ENCODE data around the gene EDARADD.
"Not testable (repeated sequence)": the region's sequence is repeated elsewhere in the genome, so short reads cannot be mapped to it uniquely, and the experiment has no call there.

EDARADD gene

GRCh38 chr1:236363237-236363636 lies 30.8 kb upstream of the EDARADD start:
- Histone ChIP-seq H3K23ac (ENCODE audit: low read length) (no peak overlapping the region), H3K18ac (ENCODE audit: low read length) (no peak overlapping the region), H2BK120ac (ENCODE audit: low read depth, low read length) (no peak overlapping the region), H4K5ac (ENCODE audit: low read length) (no peak overlapping the region), H4K8ac (ENCODE audit: low read depth, low read length) (no peak overlapping the region), H2AK5ac (ENCODE audit: low read length) (no peak overlapping the region), H3K4ac (ENCODE audit: low read depth, low read length) (no peak overlapping the region), H2BK5ac (ENCODE audit: low read length) (no peak overlapping the region), H3K27ac (ENCODE audit: low read depth, low read length) (no peak overlapping the region), H3K79me2 (ENCODE audit: control insufficient read depth, insufficient read depth, low read length) (no peaks in the 10 kb centered on the region), H3K56ac (ENCODE audit: low read length) (no peak overlapping the region), H3K4me3 (ENCODE audit: low read length) (no peak overlapping the region), H3K27me3 (ENCODE audit: insufficient read depth, low read length, poor library complexity) (no peaks in the 10 kb centered on the region), H3K4me1 (ENCODE audit: control insufficient read depth, low read depth, low read length) (no peaks in the 10 kb centered on the region), H3K36me3 (ENCODE audit: control insufficient read depth, insufficient read depth, low read length) (no peaks in the 10 kb centered on the region), H2BK15ac (replicated peaks; ENCODE audit: low read depth) (no peak overlapping the region), H3K79me1 (ENCODE audit: low read length) (no peaks in the 10 kb centered on the region), H3K9ac (ENCODE audit: low read length) (no peak overlapping the region), H3K4me2 (ENCODE audit: low read length) (no peak overlapping the region)
- no peak for DNase-seq
- WGBS (ENCODE audit: extremely low coverage, insufficient coverage, low lambda C conversion rate) = no CpG with 5 or more reads among the region's 5 CpGs

- no peak overlapping the region for H3K4me2 ChIP-seq (ENCODE audit: low read length)
Measured at GRCh38 chr1:236365999-236366570, 28.0 kb upstream of the EDARADD start.

DNA sequence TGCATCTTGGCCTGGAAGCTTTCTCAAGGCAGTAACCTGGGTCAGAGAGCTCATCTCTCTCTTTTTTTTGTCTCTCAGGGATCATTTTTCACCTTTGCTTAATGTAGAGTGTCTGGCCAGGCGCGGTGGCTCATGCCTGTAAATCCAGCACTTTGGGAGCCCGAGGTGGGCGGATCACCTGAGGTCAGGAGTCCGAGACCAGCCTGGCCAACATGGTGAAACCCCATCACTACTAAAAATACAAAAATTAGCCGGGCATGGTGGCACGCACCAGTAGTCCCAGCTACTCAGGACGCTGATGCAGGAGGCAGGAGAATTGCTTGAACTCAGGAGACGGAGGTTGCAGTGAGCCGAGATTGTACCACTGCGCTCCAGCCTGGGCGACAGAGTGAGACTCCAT lies 27.4 kb upstream of the EDARADD start:
- H3K4me1 ChIP-seq (ENCODE audit: control insufficient read depth, low read depth, low read length); H3K79me2 ChIP-seq (ENCODE audit: control insufficient read depth, insufficient read depth, low read length); H3K27ac ChIP-seq (ENCODE audit: low read depth, low read length); H3K23ac ChIP-seq (ENCODE audit: low read length); H2BK15ac ChIP-seq (replicated peaks; ENCODE audit: low read depth); H3K36me3 ChIP-seq (ENCODE audit: control insufficient read depth, insufficient read depth, low read length); H4K8ac ChIP-seq (ENCODE audit: low read depth, low read length); H4K5ac ChIP-seq (ENCODE audit: low read length); H3K4me2 ChIP-seq (ENCODE audit: low read length); H2BK5ac ChIP-seq (ENCODE audit: low read length); H3K56ac ChIP-seq (ENCODE audit: low read length); DNase-seq; H3K18ac ChIP-seq (ENCODE audit: low read length); H3K27me3 ChIP-seq (ENCODE audit: insufficient read depth, low read length, poor library complexity); H3K4ac ChIP-seq (ENCODE audit: low read depth, low read length); H3K79me1 ChIP-seq (ENCODE audit: low read length); H3K9ac ChIP-seq (ENCODE audit: low read length); H3K4me3 ChIP-seq (ENCODE audit: low read length); H2AK5ac ChIP-seq (ENCODE audit: low read length); H2BK120ac ChIP-seq (ENCODE audit: low read depth, low read length): not testable (repeated sequence)
- WGBS (ENCODE audit: extremely low coverage, insufficient coverage, low lambda C conversion rate) = no CpG with 5 or more reads among the region's 12 CpGs

More at GRCh38 chr1:236365999-236366570, 28.0 kb upstream of the EDARADD start:
- Histone ChIP-seq H4K8ac (ENCODE audit: low read depth, low read length) (no peak overlapping the region), H4K5ac (ENCODE audit: low read length) (no peak overlapping the region), H3K9ac (ENCODE audit: low read length) (no peak overlapping the region), H3K79me1 (ENCODE audit: low read length) (no peaks in the 10 kb centered on the region), H3K27ac (ENCODE audit: low read depth, low read length) (no peak overlapping the region), H3K23ac (ENCODE audit: low read length) (no peak overlapping the region), H3K36me3 (ENCODE audit: control insufficient read depth, insufficient read depth, low read length) (no peaks in the 10 kb centered on the region), H3K27me3 (ENCODE audit: insufficient read depth, low read length, poor library complexity) (no peaks in the 10 kb centered on the region), H3K79me2 (ENCODE audit: control insufficient read depth, insufficient read depth, low read length) (no peaks in the 10 kb centered on the region), H3K56ac (ENCODE audit: low read length) (no peak overlapping the region), H3K4ac (ENCODE audit: low read depth, low read length) (no peak overlapping the region), H3K18ac (ENCODE audit: low read length) (no peak overlapping the region), H3K4me3 (ENCODE audit: low read length) (no peak overlapping the region), H2BK5ac (ENCODE audit: low read length) (no peak overlapping the region), H2BK120ac (ENCODE audit: low read depth, low read length) (no peak overlapping the region), H2BK15ac (replicated peaks; ENCODE audit: low read depth) (no peak overlapping the region), H2AK5ac (ENCODE audit: low read length) (no peak overlapping the region), H3K4me1 (ENCODE audit: control insufficient read depth, low read depth, low read length) (no peaks in the 10 kb centered on the region)
- no peak for DNase-seq
- no CpG with 5 or more reads among the region's 7 CpGs for WGBS (ENCODE audit: extremely low coverage, insufficient coverage, low lambda C conversion rate)

- H2BK120ac ChIP-seq (ENCODE audit: low read depth, low read length) = no peak overlapping the region
- no peak overlapping the region for H3K9ac ChIP-seq (ENCODE audit: low read length)
- WGBS (ENCODE audit: extremely low coverage, insufficient coverage, low lambda C conversion rate) = no CpG with 5 or more reads among the region's 1 CpG
- no peak overlapping the region for H4K8ac ChIP-seq (ENCODE audit: low read depth, low read length)
- H3K18ac ChIP-seq (ENCODE audit: low read length) = no peak overlapping the region
- no peak overlapping the region for H3K4me2 ChIP-seq (ENCODE audit: low read length)
- no peak overlapping the region for H3K4me3 ChIP-seq (ENCODE audit: low read length)
- no peak overlapping the region for H3K23ac ChIP-seq (ENCODE audit: low read length)
- no peaks in the 10 kb centered on the region for H3K27me3 ChIP-seq (ENCODE audit: insufficient read depth, low read length, poor library complexity)
- no peak overlapping the region for H2BK5ac ChIP-seq (ENCODE audit: low read length)
- no peak for DNase-seq
- H3K36me3 ChIP-seq (ENCODE audit: control insufficient read depth, insufficient read depth, low read length) = no peaks in the 10 kb centered on the region
- no peak overlapping the region for H2AK5ac ChIP-seq (ENCODE audit: low read length)
- H3K4me1 ChIP-seq (ENCODE audit: control insufficient read depth, low read depth, low read length) = no peaks in the 10 kb centered on the region
- H3K79me1 ChIP-seq (ENCODE audit: low read length) = no peaks in the 10 kb centered on the region
- no peak overlapping the region for H3K4ac ChIP-seq (ENCODE audit: low read depth, low read length)
- no peak overlapping the region for H3K56ac ChIP-seq (ENCODE audit: low read length)
- no peaks in the 10 kb centered on the region for H3K79me2 ChIP-seq (ENCODE audit: control insufficient read depth, insufficient read depth, low read length)
- no peak overlapping the region for H2BK15ac ChIP-seq (replicated peaks; ENCODE audit: low read depth)
- H4K5ac ChIP-seq (ENCODE audit: low read length) = no peak overlapping the region
- no peak overlapping the region for H3K27ac ChIP-seq (ENCODE audit: low read depth, low read length)
Measured at GRCh38 chr1:236370420-236370819, 23.7 kb upstream of the EDARADD start.

- Histone ChIP-seq H3K56ac (ENCODE audit: low read length) (no peak overlapping the region), H4K5ac (ENCODE audit: low read length) (no peak overlapping the region), H2BK120ac (ENCODE audit: low read depth, low read length) (no peak overlapping the region), H3K4me2 (ENCODE audit: low read length) (no peak overlapping the region), H3K27me3 (ENCODE audit: insufficient read depth, low read length, poor library complexity) (no peaks in the 10 kb centered on the region), H3K18ac (ENCODE audit: low read length) (no peak overlapping the region), H3K23ac (ENCODE audit: low read length) (no peak overlapping the region), H3K36me3 (ENCODE audit: control insufficient read depth, insufficient read depth, low read length) (no peaks in the 10 kb centered on the region), H2BK15ac (replicated peaks; ENCODE audit: low read depth) (no peak overlapping the region), H4K8ac (ENCODE audit: low read depth, low read length) (no peak overlapping the region), H2AK5ac (ENCODE audit: low read length) (no peak overlapping the region), H3K79me2 (ENCODE audit: control insufficient read depth, insufficient read depth, low read length) (no peaks in the 10 kb centered on the region), H3K4me3 (ENCODE audit: low read length) (no peak overlapping the region), H3K79me1 (ENCODE audit: low read length) (no peaks in the 10 kb centered on the region), H3K27ac (ENCODE audit: low read depth, low read length) (no peak overlapping the region), H3K4me1 (ENCODE audit: control insufficient read depth, low read depth, low read length) (no peaks in the 10 kb centered on the region), H3K9ac (ENCODE audit: low read length) (no peak overlapping the region), H2BK5ac (ENCODE audit: low read length) (no peak overlapping the region), H3K4ac (ENCODE audit: low read depth, low read length) (no peak overlapping the region)
- no CpG with 5 or more reads among the region's 1 CpG for WGBS (ENCODE audit: extremely low coverage, insufficient coverage, low lambda C conversion rate)
- DNase-seq = no peak
Measured at GRCh38 chr1:236371083-236371482, 23.0 kb upstream of the EDARADD start.

GRCh38 chr1:236377832-236378535 lies 16.1 kb upstream of the EDARADD start:
- Histone ChIP-seq H2AK5ac (ENCODE audit: low read length) (no peak overlapping the region), H3K18ac (ENCODE audit: low read length) (no peak overlapping the region), H3K79me2 (ENCODE audit: control insufficient read depth, insufficient read depth, low read length) (no peaks in the 10 kb centered on the region), H3K56ac (ENCODE audit: low read length) (no peak overlapping the region), H3K36me3 (ENCODE audit: control insufficient read depth, insufficient read depth, low read length) (no peaks in the 10 kb centered on the region), H3K23ac (ENCODE audit: low read length) (no peak overlapping the region), H2BK15ac (replicated peaks; ENCODE audit: low read depth) (no peak overlapping the region), H4K8ac (ENCODE audit: low read depth, low read length) (no peak overlapping the region), H2BK5ac (ENCODE audit: low read length) (no peak overlapping the region), H3K27ac (ENCODE audit: low read depth, low read length) (no peak overlapping the region), H2BK120ac (ENCODE audit: low read depth, low read length) (no peak overlapping the region), H3K4ac (ENCODE audit: low read depth, low read length) (no peak overlapping the region), H3K4me2 (ENCODE audit: low read length) (no peak overlapping the region), H3K79me1 (ENCODE audit: low read length) (no peaks in the 10 kb centered on the region), H3K4me1 (ENCODE audit: control insufficient read depth, low read depth, low read length) (no peaks in the 10 kb centered on the region), H3K4me3 (ENCODE audit: low read length) (no peak overlapping the region), H3K9ac (ENCODE audit: low read length) (no peak overlapping the region), H3K27me3 (ENCODE audit: insufficient read depth, low read length, poor library complexity) (no peaks in the 10 kb centered on the region), H4K5ac (ENCODE audit: low read length) (no peak overlapping the region)
- DNase-seq = no peak
- WGBS (ENCODE audit: extremely low coverage, insufficient coverage, low lambda C conversion rate) = no CpG with 5 or more reads among the region's 2 CpGs
